HepG2 (cell line): ENCODE results near the gene SQSTM1.

Source experiments
- ATRX ChIP-seq: sonication (generic); formaldehyde crosslinking; IDR thresholded peaks from 2 replicates; pipeline ENCODE4 v1.4.0; 2020; ENCODE audit warnings: missing genetic modification reagents, borderline replicate concordance
- CHD2 ChIP-seq: IDR thresholded peaks from 2 replicates; pipeline ENCODE4 v1.6.1; 2011; ENCODE audit warnings: low read depth, low read length, improper control_type of control experiment
- GABPB1 ChIP-seq: IDR thresholded peaks from 2 replicates; pipeline ENCODE4 v1.6.1; 2016; ENCODE audit warnings: mild to moderate bottlenecking, missing genetic modification reagents, moderate library complexity, missing compliant biosample characterization
- MBNL3 ChIP-seq: fragments of 250-450 bp; sonication (Bioruptor Pico); conservative IDR thresholded peaks from 2 replicates; pipeline ENCODE4 v1.8.0; 2022; ENCODE audit warnings: mild to moderate bottlenecking, inconsistent platforms
- POLR2A ChIP-seq, 2 experiments: IDR thresholded peaks; 2 replicates each; pipeline ENCODE4 v1.6.1; 2011; ENCODE audit warnings: low read depth in 2 of 2, low read length in 2 of 2, mild to moderate bottlenecking in 1 of 2, moderate library complexity in 1 of 2; ENCODE audit not compliant: insufficient read depth in 1 of 2
- POLR2AphosphoS5 ChIP-seq: IDR thresholded peaks from 2 replicates; pipeline ENCODE4 v1.6.1; 2012; ENCODE audit warnings: low read depth, low read length
- SMAD3 ChIP-seq: sonication (generic); formaldehyde crosslinking; IDR thresholded peaks from 2 replicates; pipeline ENCODE4 v1.4.0; 2020; ENCODE audit warnings: missing genetic modification reagents
- SOX6 ChIP-seq, 2 experiments: fragments of 450-650 bp in 1 of 2; sonication (generic) in 1 of 2; formaldehyde crosslinking in 1 of 2; IDR thresholded peaks; 2 replicates each; pipeline versions ENCODE4 v1.4.0 to v1.6.1; 2017 to 2020; ENCODE audit warnings: antibody characterized with exemption in 1 of 2, mild to moderate bottlenecking in 1 of 2, missing genetic modification reagents in 1 of 2
- TF ChIP-seq, protein P1 (sequence below): sonication (generic); formaldehyde crosslinking; IDR thresholded peaks from 2 replicates; pipeline ENCODE4 v1.8.0; 2022; ENCODE audit warnings: low read depth, missing genetic modification reagents
- TF ChIP-seq, protein P2 (sequence below): sonication (generic); formaldehyde crosslinking; IDR thresholded peaks from 2 replicates; pipeline ENCODE4 v1.5.0; 2020; ENCODE audit warnings: mild to moderate bottlenecking, missing genetic modification reagents, moderate library complexity
- TF ChIP-seq, protein P3 (sequence below): IDR thresholded peaks from 2 replicates; pipeline ENCODE4 v1.6.1; 2016; ENCODE audit warnings: missing biosample characterization, missing genetic modification reagents, low read depth
- TF ChIP-seq, protein P4 (sequence below): sonication (generic); formaldehyde crosslinking; conservative IDR thresholded peaks from 2 replicates; pipeline ENCODE4 v1.8.0; 2022; ENCODE audit warnings: mild to moderate bottlenecking, moderate library complexity, missing genetic modification reagents

DNA sequence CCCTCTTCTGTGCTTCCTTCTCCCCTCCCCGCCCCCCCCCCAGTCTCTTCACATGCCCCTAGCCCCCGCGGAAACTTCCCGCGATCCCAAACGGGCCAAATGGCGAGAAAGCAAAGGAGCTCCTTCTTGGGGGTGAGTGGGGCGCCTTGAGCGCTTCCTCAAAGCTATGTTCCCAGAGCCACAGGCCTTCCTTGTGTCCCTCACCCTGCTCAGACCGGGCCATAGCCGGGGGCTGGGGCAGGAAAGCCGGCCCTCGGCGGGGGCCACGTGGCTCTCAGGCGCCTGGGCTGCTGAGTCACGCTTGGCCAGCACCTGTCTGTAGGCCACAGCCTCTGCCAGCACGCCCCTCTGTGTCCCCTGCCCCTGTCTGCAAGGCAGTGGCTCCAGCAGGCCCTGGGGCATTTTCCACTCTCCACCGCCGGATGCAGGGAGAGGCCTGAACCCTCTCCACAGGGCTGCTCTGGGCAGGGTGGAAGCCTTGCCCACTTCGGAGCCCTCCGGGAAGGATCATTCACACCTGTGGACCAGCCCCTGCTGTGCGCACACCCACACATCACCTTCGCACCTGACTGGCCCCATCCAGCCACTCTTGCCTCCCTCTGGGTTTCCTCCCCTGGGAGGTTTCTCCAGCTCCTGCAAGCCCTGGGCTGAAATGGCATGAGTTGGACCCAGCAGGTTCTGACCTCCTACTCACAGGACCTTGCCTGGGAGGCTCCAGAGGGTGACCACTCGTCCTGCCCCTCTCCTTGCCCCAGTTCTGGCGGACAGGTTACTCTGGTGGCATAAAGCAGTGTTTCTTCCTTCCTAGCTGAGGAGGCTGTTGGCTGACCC, 1.2 kb upstream of the SQSTM1 start:
- TF ChIP-seq POLR2A (IDR thresholded peaks at IDR 0.05; ENCODE audit: insufficient read depth in 1 of 2, low read depth in 2 of 2, low read length in 2 of 2) (peak in 1 of 2 experiments; percentile 63; a peak in 2 of 4 replicates), MBNL3 (CRISPR knock-in tag) (no peak), SOX6 (IDR thresholded peaks at IDR 0.05) (no peak), SOX6 (CRISPR knock-in tag; IDR thresholded peaks at IDR 0.05) (no peak), ATRX (no peak), GABPB1 (CRISPR knock-in tag) (peak; percentile 48), CHD2 (no peak), POLR2AphosphoS5 (no peak), SMAD3 (CRISPR knock-in tag) (0 out of 2 replicates have a peak, but pooled peaks have one; percentile 3)
- TF ChIP-seq, protein P1, sequence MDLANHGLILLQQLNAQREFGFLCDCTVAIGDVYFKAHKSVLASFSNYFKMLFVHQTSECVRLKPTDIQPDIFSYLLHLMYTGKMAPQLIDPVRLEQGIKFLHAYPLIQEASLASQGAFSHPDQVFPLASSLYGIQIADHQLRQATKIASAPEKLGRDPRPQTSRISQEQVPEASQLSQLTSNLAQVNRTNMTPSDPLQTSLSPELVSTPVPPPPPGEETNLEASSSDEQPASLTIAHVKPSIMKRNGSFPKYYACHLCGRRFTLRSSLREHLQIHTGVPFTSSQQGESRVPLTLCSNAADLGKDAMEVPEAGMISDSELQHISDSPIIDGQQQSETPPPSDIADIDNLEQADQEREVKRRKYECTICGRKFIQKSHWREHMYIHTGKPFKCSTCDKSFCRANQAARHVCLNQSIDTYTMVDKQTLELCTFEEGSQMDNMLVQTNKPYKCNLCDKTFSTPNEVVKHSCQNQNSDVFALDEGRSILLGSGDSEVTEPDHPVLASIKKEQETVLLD (CRISPR knock-in tag), result peak; percentile 21
- TF ChIP-seq, protein P2, sequence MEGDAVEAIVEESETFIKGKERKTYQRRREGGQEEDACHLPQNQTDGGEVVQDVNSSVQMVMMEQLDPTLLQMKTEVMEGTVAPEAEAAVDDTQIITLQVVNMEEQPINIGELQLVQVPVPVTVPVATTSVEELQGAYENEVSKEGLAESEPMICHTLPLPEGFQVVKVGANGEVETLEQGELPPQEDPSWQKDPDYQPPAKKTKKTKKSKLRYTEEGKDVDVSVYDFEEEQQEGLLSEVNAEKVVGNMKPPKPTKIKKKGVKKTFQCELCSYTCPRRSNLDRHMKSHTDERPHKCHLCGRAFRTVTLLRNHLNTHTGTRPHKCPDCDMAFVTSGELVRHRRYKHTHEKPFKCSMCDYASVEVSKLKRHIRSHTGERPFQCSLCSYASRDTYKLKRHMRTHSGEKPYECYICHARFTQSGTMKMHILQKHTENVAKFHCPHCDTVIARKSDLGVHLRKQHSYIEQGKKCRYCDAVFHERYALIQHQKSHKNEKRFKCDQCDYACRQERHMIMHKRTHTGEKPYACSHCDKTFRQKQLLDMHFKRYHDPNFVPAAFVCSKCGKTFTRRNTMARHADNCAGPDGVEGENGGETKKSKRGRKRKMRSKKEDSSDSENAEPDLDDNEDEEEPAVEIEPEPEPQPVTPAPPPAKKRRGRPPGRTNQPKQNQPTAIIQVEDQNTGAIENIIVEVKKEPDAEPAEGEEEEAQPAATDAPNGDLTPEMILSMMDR (CRISPR knock-in tag), result peak; percentile 40
- TF ChIP-seq, protein P3, sequence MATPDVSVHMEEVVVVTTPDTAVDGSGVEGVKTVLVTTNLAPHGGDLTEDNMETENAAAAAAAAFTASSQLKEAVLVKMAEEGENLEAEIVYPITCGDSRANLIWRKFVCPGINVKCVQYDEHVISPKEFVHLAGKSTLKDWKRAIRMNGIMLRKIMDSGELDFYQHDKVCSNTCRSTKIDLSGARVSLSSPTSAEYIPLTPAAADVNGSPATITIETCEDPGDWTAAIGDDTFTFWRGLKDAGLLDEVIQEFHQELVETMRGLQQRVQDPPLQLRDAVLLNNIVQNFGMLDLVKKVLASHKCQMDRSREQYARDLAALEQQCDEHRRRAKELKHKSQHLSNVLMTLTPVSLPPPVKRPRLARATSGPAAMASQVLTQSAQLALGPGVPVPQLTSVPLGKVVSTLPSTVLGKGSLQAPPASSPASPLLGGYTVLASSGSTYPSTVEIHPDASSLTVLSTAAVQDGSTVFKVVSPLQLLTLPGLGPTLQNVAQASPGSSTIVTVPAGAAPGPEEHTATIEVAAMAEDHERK (CRISPR knock-in tag), result no peak
- TF ChIP-seq, protein P4, sequence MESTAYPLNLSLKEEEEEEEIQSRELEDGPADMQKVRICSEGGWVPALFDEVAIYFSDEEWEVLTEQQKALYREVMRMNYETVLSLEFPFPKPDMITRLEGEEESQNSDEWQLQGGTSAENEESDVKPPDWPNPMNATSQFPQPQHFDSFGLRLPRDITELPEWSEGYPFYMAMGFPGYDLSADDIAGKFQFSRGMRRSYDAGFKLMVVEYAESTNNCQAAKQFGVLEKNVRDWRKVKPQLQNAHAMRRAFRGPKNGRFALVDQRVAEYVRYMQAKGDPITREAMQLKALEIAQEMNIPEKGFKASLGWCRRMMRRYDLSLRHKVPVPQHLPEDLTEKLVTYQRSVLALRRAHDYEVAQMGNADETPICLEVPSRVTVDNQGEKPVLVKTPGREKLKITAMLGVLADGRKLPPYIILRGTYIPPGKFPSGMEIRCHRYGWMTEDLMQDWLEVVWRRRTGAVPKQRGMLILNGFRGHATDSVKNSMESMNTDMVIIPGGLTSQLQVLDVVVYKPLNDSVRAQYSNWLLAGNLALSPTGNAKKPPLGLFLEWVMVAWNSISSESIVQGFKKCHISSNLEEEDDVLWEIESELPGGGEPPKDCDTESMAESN (CRISPR knock-in tag), result no peak
